GM23338 (cell line): ENCODE data around the gene ANO4.

ENCODE experiments used
- CREB1 ChIP-seq: fragments of 250-450 bp; sonication (Bioruptor Pico); IDR thresholded peaks from 2 replicates; pipeline ENCODE4 v1.5.0; 2020; ENCODE audit warnings: low read depth, mild to moderate bottlenecking, moderate library complexity
- CTCF ChIP-seq, 2 experiments: fragments of 200-600 bp in 1 of 2; sonication (generic) in 1 of 2; conservative IDR thresholded peaks; 2 replicates each; pipeline versions ENCODE4 v1.5.1 to v1.6.1; 2016 to 2017; ENCODE audit warnings: antibody characterized with exemption in 2 of 2, low read depth in 2 of 2, mild to moderate bottlenecking in 2 of 2, moderate library complexity in 1 of 2
- EZH2 ChIP-seq: fragments of 200-600 bp; sonication (generic); IDR thresholded peaks from one replicate; pipeline ENCODE4 v1.8.0; 2017; ENCODE audit warnings: antibody characterized with exemption, mild to moderate bottlenecking, low read depth; ENCODE audit not compliant: unreplicated experiment
- EZH2phosphoT487 ChIP-seq: fragments of 200-600 bp; sonication (generic); IDR thresholded peaks from one replicate; pipeline ENCODE4 v1.8.1; 2018; ENCODE audit warnings: antibody characterized with exemption; ENCODE audit not compliant: unreplicated experiment
- JUNB ChIP-seq: IDR thresholded peaks from one replicate; pipeline ENCODE4 v1.6.1; 2016; ENCODE audit warnings: antibody characterized with exemption; ENCODE audit not compliant: unreplicated experiment
- NANOG ChIP-seq: IDR thresholded peaks from 2 replicates; pipeline ENCODE4 v1.6.1; 2016; ENCODE audit warnings: antibody characterized with exemption, borderline replicate concordance
- POLR2AphosphoS5 ChIP-seq: IDR thresholded peaks from 2 replicates; pipeline ENCODE4 v1.6.1; 2016; ENCODE audit warnings: antibody characterized with exemption, low read depth
- REST ChIP-seq: IDR thresholded peaks from one replicate; pipeline ENCODE4 v1.6.1; 2018; ENCODE audit warnings: antibody characterized with exemption; ENCODE audit not compliant: unreplicated experiment
- STAT1 ChIP-seq: IDR thresholded peaks from one replicate; pipeline ENCODE4 v1.6.1; 2016; ENCODE audit warnings: antibody characterized with exemption; ENCODE audit not compliant: unreplicated experiment
- ZNF114 ChIP-seq: fragments of 250-450 bp; sonication (Bioruptor Pico); IDR thresholded peaks from 2 replicates; pipeline ENCODE4 v1.5.0; 2020; ENCODE audit warnings: mild to moderate bottlenecking, moderate library complexity
- TF ChIP-seq, protein P1 (sequence below): IDR thresholded peaks from 2 replicates; pipeline ENCODE4 v1.6.1; 2016; ENCODE audit warnings: antibody characterized with exemption

GRCh38 chr12:100920493-100920892, 125.9 kb downstream of the ANO4 start:
- TF ChIP-seq CTCF (conservative IDR thresholded peaks at IDR 0.05; ENCODE audit: low read depth in 2 of 2) (no peak), POLR2AphosphoS5 (no peak), EZH2 (no peak), REST (no peak), EZH2phosphoT487 (no peak), NANOG (no peak), JUNB (no peak), CREB1 (CRISPR knock-in tag) (no peak), STAT1 (no peak), ZNF114 (no peak)
- TF ChIP-seq, protein P1, sequence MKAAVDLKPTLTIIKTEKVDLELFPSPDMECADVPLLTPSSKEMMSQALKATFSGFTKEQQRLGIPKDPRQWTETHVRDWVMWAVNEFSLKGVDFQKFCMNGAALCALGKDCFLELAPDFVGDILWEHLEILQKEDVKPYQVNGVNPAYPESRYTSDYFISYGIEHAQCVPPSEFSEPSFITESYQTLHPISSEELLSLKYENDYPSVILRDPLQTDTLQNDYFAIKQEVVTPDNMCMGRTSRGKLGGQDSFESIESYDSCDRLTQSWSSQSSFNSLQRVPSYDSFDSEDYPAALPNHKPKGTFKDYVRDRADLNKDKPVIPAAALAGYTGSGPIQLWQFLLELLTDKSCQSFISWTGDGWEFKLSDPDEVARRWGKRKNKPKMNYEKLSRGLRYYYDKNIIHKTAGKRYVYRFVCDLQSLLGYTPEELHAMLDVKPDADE, result no peak
